T47D (cell line): Measurements from ENCODE around the gene NEK7.

ENCODE experiments used
- DNase-seq, 2 experiments: peaks; one replicate each; pipeline versions ENCODE4 v3.0.0 to v3.0.0-alpha.2; 2011 to 2012; ENCODE audit warnings: low read depth in 1 of 2, low spot score in 1 of 2
- JUND ChIP-seq: IDR thresholded peaks from 2 replicates; pipeline ENCODE4 v1.6.1; 2012; ENCODE audit warnings: low read depth
- in situ Hi-C: cut with HindIII; loops from 2 replicates; pipeline ENCODE4 v1.10.0; 2016; ENCODE audit warnings: low sequenced_read_pairs, low pct_unique_long_range_greater_than_20kb

Gene NEK7

DNA sequence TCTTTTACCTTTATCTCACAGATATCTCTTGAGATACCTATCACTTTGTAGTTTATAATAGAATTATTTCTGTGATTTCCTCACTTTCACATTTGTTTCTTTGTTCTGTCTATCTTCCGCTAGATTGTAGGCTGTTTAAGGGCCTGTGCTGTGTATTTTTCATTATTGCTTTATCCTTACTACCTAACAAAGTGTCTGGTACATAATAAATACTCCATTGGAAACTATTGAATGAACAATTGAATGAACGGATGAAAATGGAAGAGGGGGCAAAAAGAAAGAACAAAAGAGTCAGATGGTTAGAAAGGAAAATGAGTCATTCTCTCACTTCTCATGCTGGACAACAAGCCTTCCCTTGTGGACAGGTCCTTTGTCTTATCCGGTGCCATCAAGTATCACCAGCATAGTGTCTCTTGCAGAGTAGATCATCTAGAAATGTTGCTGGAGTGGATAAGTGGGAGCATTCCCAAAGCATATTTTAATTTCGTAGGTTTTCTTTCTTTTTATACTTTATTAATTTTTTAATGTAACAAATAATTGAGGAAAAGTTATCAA is 159.8 kb downstream of the NEK7 start:
- TF ChIP-seq JUND: no peak
- in situ Hi-C loops: no loop called here
- no peak for DNase-seq

DNA sequence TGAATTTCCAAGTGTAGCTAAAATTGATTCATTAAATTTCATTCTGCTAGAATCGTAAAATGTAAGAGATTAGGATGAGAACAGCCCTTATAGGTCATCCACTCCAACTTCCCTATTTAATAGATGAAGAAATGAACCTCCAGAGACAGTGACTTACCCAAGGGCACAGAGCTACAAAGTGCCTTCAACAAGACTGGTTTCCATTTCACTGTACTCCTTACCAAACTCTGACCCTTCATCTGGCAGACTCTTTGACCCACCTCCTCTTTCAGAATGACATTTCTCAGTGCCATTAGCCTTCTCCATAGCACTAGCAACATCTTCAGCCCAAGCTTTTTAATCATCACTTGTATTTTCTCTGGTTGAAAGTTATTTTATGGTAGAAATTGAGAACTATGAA is 161.3 kb downstream of the NEK7 start:
- no peak for TF ChIP-seq JUND
- no peak for DNase-seq
- in situ Hi-C loops: no loop called here

DNA sequence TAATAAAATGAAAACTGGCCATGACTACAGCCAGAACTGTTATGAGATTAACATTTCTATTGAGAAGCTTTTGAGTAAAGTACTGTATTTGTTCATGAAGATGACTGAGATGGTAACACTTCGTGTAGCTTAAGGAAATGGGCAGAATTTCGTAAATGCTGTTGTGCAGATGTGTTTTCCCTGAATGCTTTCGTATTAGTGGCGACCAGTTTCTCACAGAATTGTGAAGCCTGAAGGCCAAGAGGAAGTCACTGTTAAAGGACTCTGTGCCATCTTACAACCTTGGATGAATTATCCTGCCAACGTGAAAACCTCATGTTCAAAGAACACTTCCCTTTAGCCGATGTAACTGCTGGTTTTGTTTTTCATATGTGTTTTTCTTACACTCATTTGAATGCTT is 164.0 kb downstream of the NEK7 start:
- DNase-seq: no peak
- in situ Hi-C loops: no loop called here
- TF ChIP-seq JUND: no peak

DNA sequence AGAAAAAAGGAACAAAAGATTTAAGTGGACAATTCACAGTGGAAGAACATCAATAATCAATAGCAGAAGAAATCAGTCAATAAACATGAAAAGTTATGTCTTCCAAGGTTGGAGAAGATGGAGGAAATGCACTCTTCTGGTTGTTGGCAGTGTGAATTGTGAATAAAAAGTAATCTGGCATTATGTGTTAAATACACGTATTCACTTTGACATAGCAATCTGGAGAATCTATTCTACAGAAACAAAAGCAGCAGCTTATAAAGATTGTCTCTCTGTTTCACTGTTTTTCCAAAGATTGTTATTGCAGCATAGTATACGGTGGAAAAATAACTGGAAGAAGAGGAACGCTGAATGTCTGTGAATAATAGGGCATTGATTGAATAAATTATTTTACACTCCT is 169.4 kb downstream of the NEK7 start:
- in situ Hi-C loops: no loop called here
- TF ChIP-seq JUND: no peak
- no peak for DNase-seq

DNA sequence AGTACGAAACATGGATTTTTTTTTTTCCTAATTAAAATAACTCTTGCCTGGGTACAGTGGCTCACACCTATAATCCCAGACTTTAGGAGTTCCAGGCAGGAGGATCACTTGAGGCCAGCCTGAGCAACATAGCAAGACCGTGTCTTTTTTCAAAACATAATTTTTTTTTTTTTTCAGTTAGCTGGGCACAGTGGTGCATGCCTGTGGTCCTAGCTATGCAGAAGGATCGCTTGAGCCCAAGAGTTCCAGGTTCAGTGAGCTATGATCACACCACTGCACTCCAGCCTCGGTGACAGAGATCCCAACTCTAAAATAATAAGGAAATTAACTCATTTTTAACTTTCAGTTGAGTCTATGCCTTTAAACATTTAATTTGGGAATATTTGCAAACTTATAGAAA is 170.1 kb downstream of the NEK7 start:
- in situ Hi-C loops: no loop called here
- DNase-seq: no peak
- TF ChIP-seq JUND: no peak

DNA sequence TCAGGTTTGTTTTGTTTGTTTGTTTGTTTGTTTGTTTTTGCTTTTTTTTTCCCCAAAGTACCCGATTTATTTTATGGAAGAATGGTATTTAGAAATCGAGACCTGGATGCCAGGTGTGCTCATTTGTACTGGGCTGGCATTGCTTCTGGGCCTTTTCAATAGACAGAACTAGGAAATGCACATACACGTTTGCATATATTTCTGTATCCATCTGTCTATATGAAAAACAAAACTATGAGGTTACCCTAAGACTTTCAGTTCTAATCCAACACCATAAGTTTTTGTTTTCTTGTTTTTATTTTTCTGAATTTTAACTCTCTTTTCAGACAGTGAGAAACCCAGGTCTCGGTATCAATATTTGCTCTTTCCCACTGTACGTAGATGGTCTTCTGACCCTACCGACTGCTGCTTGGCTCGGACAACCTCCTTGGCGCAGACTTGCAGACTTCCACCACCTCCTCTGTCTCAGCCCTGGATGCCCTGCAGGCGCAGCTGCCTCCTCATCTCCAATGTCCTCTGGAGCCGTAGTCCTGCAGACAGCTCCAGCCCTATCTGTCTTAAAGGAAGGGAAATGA is 171.7 kb downstream of the NEK7 start:
- no peak for TF ChIP-seq JUND
- no peak for DNase-seq
- in situ Hi-C loops: no loop called here

DNA sequence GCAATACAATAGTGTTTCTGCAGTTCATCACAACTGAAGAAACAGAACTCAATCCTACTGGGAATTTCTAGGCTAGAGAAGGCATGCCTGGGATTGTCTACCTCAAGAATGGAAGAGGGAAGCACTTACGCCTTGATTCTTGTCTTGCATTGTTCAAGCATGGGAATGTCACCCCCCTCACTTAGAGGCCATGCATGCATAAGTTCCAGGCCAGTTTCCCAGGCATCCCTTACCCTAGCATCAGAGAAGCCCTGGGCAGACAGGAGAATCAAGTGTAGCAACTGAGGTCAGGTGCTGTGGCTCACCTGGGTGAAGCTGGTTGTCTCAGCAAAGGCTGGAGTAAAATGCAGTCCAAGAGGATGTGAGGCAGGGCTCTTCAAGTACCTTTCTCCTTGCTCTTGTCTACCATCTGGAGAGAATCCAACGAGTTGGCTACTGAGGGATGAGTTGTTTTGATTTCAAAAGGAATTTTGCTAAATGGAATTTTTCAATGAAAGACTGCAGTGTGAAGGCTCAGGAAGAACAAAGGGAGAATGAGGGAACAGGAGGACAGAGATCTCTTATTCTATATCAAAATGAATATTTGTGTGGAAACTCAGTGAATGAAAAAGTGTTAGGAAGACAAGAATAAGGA is 174.3 kb downstream of the NEK7 start:
- in situ Hi-C loops: no loop called here
- no peak for TF ChIP-seq JUND
- no peak for DNase-seq

DNA sequence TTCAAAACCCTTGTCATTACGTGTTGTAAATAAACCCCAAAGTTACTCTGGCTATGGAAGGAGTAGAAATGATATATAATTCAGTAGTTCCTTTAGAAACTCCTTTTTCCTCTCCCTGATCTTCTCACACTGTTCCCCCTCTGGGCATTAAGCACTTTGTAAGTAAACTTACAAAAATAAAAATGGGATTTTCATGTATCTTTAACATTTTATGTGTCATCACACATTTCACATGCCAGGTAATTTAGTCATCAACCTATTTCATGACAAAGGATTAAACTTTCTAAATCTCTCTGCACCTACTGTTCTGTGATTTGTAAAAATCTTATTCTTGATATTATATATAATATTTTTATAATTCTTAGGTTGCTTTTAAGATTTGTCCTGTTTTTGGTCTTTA is 176.9 kb downstream of the NEK7 start:
- no peak for TF ChIP-seq JUND
- in situ Hi-C loops: no loop called here
- no peak for DNase-seq

DNA sequence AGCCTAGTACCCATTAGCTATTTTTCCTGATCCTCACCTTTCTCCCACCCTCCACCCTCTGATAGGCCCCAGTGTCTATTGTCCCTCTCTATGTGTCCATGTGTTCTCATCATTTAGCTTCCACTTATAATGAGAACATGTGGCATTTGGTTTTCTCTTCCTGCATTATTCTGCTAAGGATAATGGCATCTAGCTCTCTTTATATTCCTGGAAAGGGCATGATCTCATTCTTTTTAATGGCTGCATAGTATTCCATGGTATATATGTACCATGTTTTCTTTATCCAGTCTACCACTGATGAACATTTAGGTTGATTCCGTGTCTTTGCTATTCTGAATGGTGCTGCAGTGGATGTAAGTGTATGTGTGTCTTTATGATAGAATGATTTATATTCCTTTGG is 178.9 kb downstream of the NEK7 start:
- no peak for DNase-seq
- no peak for TF ChIP-seq JUND
- in situ Hi-C loops: no loop called here

DNA sequence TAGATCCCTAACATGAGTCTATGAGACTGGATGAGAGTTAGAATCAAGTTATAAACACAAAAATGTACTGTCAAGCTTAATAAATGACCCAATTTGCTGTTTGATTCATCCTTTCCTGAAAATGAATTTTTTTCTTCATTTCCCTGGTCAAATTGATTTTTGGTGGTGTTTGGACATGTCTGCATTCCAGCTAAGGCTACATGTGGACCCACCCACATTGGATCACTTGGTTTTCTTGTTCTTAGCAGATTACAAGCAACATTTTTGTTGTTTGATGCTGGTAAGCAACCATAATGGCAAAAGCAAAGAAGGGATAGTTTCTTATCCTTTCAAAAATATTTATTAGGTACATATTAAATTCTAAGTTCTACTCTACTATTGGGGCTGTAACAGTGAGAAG is 181.1 kb downstream of the NEK7 start:
- DNase-seq: no peak
- in situ Hi-C loops: no loop called here
- TF ChIP-seq JUND: no peak

DNA sequence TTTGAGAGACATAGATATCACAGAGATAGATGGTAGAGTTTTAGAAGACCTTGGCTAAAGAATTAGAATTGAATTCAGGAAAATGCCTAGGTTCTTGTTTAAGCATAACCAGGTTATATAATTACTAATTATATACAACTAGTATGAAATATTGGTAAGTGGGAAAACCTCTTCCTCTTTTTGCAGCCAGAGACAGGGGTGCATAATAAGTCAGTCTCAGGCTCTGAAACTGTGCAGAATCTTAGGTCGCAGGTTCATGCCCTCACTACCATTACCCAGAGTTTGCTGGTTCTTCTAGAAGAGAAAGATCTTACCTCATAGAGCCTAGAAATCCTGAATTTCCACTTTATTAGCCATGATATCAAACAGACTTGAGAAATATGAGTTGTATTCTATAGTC is 183.3 kb downstream of the NEK7 start:
- TF ChIP-seq JUND: no peak
- DNase-seq: no peak
- in situ Hi-C loops: no loop called here

DNA sequence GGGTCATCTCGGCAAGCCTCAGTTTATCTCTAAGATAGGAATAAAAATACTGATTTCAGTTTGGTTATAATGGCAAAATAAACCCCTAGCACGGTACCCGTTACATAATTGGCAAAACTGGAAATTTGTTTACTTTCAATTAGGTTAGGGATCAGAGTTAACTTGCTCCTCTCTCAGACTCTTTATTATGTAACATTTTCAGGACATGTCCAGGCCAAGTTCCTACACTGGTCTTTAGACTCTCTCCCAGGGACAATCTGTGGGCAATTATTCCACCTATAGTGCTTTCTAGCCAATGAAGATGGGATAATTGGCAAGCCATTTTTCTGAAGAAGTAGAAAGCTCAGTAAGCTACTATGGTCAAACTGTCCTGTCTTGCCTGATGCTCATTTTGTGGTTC is 189.4 kb downstream of the NEK7 start:
- in situ Hi-C loops: no loop called here
- DNase-seq: no peak
- TF ChIP-seq JUND: no peak

DNA sequence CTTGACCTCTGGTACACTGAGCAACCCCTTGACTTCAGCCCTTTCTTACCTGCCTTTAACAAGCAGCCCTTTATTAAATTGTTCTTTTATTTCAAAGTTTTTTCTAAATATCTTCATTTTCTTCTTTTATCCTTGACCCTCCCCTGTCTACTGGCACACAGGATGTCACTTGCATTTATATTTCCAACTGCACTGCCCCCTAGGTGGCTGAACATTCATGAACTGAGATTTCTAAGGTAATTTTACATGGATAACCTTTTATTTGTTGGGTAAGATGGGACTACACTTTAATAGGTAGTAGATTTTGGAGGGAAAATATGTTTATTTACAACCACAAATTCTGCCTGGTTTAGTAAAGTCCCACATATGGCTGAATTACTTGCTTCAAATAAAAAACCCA is 193.7 kb downstream of the NEK7 start:
- in situ Hi-C loops: no loop called here
- DNase-seq: no peak
- no peak for TF ChIP-seq JUND
